ENCODE results near the gene C2orf69.

Gene C2orf69, protein sequence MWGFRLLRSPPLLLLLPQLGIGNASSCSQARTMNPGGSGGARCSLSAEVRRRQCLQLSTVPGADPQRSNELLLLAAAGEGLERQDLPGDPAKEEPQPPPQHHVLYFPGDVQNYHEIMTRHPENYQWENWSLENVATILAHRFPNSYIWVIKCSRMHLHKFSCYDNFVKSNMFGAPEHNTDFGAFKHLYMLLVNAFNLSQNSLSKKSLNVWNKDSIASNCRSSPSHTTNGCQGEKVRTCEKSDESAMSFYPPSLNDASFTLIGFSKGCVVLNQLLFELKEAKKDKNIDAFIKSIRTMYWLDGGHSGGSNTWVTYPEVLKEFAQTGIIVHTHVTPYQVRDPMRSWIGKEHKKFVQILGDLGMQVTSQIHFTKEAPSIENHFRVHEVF

GRCh38 chr2:199911052-199911876, at the start of gene C2orf69:
Gene C2orf69 (plus strand): TSS chr2:199911293. CDS start chr2:199911439, 146 bp downstream.
- FAIRE-seq (peak; percentile 86), DNase-seq (ENCODE audit: low spot score) (peak; percentile 97)

DNA sequence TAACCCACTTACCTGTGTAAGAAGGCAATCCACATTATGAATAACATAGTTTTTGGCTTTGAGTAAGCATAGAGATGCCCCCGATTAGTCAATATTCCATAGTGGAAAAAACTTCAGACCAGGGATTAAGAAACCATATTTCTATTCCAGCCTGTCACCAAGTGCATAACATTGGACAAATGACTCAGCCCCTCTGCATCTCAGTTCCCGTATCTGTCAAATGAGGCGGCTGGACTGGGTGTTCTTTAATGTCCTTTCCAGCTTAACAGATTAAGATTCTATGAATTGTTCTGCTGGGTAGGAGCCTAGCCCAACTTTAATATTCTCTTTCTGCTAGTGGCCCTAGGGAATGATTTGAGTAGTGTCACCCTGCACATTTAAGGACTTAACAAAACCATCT, 48.3 kb upstream of the C2orf69 start:
- DNase-seq (ENCODE audit: low spot score), result no peak
- no peak for FAIRE-seq

DNA sequence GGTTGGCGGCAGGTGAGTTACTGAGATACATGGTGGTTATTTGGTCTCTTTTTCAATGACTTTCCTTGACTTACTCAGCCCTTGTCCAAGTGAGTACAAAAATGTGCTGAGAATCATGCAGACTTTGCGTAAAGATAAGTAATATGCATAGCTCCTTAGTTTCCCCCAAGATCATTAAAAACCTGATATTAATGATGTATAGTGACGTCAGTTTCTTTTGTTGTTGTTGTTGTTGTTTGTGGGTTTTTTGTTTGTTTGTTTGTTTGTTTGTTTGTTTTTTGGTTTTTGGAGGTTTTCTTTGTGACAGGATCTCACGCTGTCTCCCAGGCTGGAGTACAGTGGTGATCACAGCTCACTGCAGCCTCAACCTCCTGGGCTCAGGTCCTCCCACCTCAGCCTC, 45.2 kb upstream of the C2orf69 start:
- DNase-seq (ENCODE audit: low spot score), result no peak
- FAIRE-seq, result no peak

GRCh38 chr2:199868431-199869226, 42.5 kb upstream of the C2orf69 start:
- no peak for FAIRE-seq

GRCh38 chr2:199869227-199869541, 41.9 kb upstream of the C2orf69 start:
- FAIRE-seq (no peak), DNase-seq (ENCODE audit: low spot score) (no peak)

More at GRCh38 chr2:199868431-199869226, 42.5 kb upstream of the C2orf69 start:
- no peak for DNase-seq (ENCODE audit: low spot score)

GRCh38 chr2:199869653-199870052, 41.4 kb upstream of the C2orf69 start:
- FAIRE-seq, result no peak
- DNase-seq (ENCODE audit: low spot score), result no peak

DNA sequence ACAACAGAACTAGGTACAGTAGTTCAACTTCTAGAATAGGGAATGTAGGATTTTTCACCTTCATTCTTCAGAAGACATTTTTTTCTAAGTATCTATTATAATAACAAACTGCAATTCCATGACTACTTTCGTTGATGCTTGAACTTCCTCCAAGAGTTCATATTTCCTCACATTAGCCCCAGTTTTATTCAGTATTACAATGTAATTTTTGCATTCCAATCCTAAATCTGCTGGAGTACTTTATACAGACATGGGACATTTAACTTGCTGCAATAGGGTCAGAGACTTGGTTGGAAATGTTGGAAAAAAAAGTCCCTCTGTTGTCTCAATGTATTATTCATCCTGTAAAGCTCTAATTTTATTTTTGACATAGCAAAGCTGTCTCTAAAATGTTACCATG, 40.5 kb upstream of the C2orf69 start:
- DNase-seq (ENCODE audit: low spot score) (no peak), FAIRE-seq (no peak)

GRCh38 chr2:199874209-199874608, 36.9 kb upstream of the C2orf69 start:
- FAIRE-seq (no peak), DNase-seq (ENCODE audit: low spot score) (no peak)

DNA sequence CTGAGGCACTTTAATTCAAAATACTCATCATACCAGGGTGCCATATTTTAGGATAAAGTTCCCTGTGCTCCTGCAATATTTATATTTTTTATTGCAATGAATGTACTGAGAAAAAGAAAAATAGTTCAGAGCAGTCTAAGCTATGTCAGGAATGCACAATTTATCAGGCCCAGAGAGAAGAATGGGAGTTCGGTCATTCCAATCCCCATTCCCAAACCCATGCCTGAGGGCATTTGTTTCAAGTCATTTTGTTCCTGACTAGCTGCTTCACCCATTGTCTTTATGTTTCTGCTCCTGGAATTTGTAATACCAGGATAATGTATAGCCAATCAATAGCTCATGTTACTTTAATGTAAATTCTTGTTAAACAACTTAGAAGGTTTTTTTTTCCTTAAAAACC, 35.7 kb upstream of the C2orf69 start:
- FAIRE-seq, result no peak
- no peak for DNase-seq (ENCODE audit: low spot score)

DNA sequence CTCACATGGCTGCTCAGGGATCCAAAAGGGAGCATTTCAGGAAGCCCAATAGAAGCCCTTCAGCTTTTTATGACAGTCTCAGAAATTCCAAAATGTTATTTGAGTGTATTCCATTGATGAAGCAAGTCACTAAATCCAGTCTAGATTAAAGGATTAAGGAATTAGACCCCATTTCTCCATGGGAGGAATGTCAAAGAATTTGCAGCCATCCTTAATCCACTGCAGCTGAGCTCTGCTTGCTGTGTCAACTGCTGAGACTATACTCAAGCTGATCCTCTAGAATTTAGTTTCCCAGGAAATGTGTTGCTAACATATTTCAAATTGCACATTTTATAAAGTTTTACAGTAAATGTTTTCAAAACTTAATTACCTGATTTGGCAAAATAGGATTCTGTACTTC, 28.4 kb upstream of the C2orf69 start:
- FAIRE-seq (no peak), DNase-seq (ENCODE audit: low spot score) (no peak)

- FAIRE-seq (no peak), DNase-seq (ENCODE audit: low spot score) (no peak)
These were observed 27.4 kb upstream of the C2orf69 start for GRCh38 chr2:199883474-199884212.

- no peak for FAIRE-seq
- no peak for DNase-seq (ENCODE audit: low spot score)
These were observed 15.7 kb upstream of the C2orf69 start for GRCh38 chr2:199895406-199895805.

DNA sequence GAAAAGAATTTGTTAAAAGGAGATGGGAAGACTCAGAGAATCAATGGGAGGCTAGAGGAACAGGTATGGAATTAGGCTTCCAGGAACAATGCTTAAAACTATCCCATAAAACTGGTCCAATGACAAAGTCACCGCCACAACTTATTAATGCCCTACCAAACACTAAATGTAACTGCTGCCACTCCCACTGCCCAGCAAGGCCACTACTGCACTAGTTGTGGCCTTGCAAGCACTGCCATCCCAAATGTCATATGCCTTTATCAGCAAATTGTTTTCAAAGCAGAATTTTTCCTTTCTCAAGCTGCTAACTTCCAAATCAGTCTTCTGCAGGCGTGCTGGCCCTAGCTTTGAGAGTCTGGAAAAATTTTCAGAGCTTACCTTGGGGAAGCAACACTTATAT, 14.5 kb upstream of the C2orf69 start:
- FAIRE-seq, result no peak
- no peak for DNase-seq (ENCODE audit: low spot score)

GRCh38 chr2:199901942-199902341, 9.2 kb upstream of the C2orf69 start:
- no peak for FAIRE-seq

GRCh38 chr2:199902486-199903110, 8.5 kb upstream of the C2orf69 start:
- no peak for DNase-seq (ENCODE audit: low spot score)
- no peak for FAIRE-seq

More at GRCh38 chr2:199901942-199902341, 9.2 kb upstream of the C2orf69 start:
- no peak for DNase-seq (ENCODE audit: low spot score)

GRCh38 chr2:199903111-199903510, 8.0 kb upstream of the C2orf69 start:
- DNase-seq (ENCODE audit: low spot score) (no peak), FAIRE-seq (no peak)

GRCh38 chr2:199907008-199907714, 3.9 kb upstream of the C2orf69 start:
- DNase-seq (ENCODE audit: low spot score) (no peak), FAIRE-seq (no peak)

DNA sequence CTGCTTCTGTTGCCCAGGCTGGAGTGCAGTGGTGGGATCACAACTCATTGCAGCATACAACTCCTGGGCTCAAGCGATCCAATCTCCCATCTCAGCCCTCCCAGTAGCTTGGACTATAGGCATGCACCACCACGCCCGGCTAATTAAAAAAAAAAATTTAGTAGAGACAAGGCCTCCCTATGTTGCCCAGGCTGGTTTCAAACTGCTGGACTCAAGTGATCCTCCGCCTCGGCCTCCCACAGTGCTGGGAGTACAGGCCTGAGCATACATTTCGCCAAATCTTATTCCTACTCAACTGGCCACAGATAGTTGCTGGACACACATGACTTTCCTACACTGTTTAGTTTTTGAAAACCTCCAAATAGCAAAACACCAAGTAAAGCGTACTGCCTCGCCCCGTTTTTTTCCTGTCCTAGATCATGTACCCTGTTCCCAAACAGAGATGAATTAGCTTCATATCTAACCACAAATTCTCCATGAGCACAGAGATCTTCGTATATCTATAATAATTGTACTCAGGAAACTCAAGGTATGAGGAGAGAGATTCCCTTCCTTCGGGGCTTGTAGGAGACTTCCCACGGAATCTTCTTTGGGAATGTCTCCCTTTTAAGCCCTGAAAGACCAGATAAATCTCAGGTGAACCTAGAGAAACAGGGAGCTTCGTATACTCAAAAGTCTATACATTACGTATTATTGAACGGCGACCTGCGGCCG, 598 bp upstream of the C2orf69 start:
- no peak for DNase-seq (ENCODE audit: low spot score)
- FAIRE-seq, result no peak

- FAIRE-seq (no peak), DNase-seq (ENCODE audit: low spot score) (no peak)
These were observed 726 bp downstream of the C2orf69 start for GRCh38 chr2:199911877-199912161.
